Fibroblast of lung (primary cell): Measurements from ENCODE around the gene EEF1AKMT3. TPM values are rescaled to one million over a fixed set of nuclear protein-coding genes. Genes with fewer than 3 reads are reported as not detected.

Source experiments
- DNase-seq, 2 donors: peaks; one replicate each; pipeline versions ENCODE4 v3.0.0 to v3.0.0-alpha.2; 2010; ENCODE audit warnings: low read depth in 2 of 2
- H2AFZ ChIP-seq: 2 replicates; pipeline ENCODE4 v1.5.1; 2012; ENCODE audit warnings: low read length, control low read depth, inconsistent platforms
- H3K27ac ChIP-seq: 2 replicates; pipeline ENCODE4 v1.5.1; 2011; ENCODE audit warnings: low read length, control low read depth; ENCODE audit not compliant: insufficient read depth
- H3K27me3 ChIP-seq: 2 replicates; pipeline ENCODE4 v1.5.1; 2011; ENCODE audit warnings: mild to moderate bottlenecking, low read length; ENCODE audit not compliant: control insufficient read depth, insufficient read depth
- H3K36me3 ChIP-seq: 2 replicates; pipeline ENCODE4 v1.5.1; 2011; ENCODE audit warnings: low read length; ENCODE audit not compliant: control insufficient read depth, insufficient read depth
- H3K4me1 ChIP-seq: 2 replicates; pipeline ENCODE4 v1.5.1; 2011; ENCODE audit warnings: low read length; ENCODE audit not compliant: control insufficient read depth, insufficient read depth; ENCODE audit errors: extremely low read depth
- H3K4me2 ChIP-seq: 2 replicates; pipeline ENCODE4 v1.5.1; 2011; ENCODE audit warnings: low read length, control low read depth; ENCODE audit not compliant: insufficient read depth; ENCODE audit errors: extremely low read depth
- H3K4me3 ChIP-seq, 4 experiments: fragments of 200-600 bp in 1 of 4; sonication (generic) in 1 of 4; replicated peaks in 1 of 4; 2 replicates each; pipeline ENCODE4 v1.5.1; 2011 to 2016; ENCODE audit warnings: low read length in 4 of 4, low read depth in 3 of 4, mild to moderate bottlenecking in 3 of 4, control low read depth in 2 of 4, inconsistent platforms in 1 of 4, mixed read lengths in 1 of 4; ENCODE audit not compliant: insufficient read depth in 1 of 4; ENCODE audit errors: control extremely low read depth in 1 of 4
- H3K79me2 ChIP-seq: 2 replicates; pipeline ENCODE4 v1.5.1; 2012; ENCODE audit warnings: mild to moderate bottlenecking, low read length, inconsistent platforms; ENCODE audit not compliant: control insufficient read depth, insufficient read depth
- H3K9ac ChIP-seq: 2 replicates; pipeline ENCODE4 v1.5.1; 2011; ENCODE audit warnings: mild to moderate bottlenecking, low read length, control low read depth; ENCODE audit not compliant: insufficient read depth
- H3K9me3 ChIP-seq: 2 replicates; pipeline ENCODE4 v1.5.1; 2012; ENCODE audit warnings: low read depth, low read length; ENCODE audit not compliant: control insufficient read depth, insufficient read depth
- H4K20me1 ChIP-seq: 2 replicates; pipeline ENCODE4 v1.5.1; 2011; ENCODE audit warnings: low read length; ENCODE audit not compliant: control insufficient read depth, insufficient read depth; ENCODE audit errors: extremely low read depth
- CTCF ChIP-seq, 2 donors: IDR thresholded peaks in 1 of 2; conservative IDR thresholded peaks in 1 of 2; 1 replicate in 1 of 2; 2 replicates in 1 of 2; pipeline ENCODE4 v1.5.1; 2011 to 2012; ENCODE audit warnings: low read length in 2 of 2, control low read depth in 1 of 2, inconsistent platforms in 1 of 2, low read depth in 1 of 2, mild to moderate bottlenecking in 1 of 2
- EZH2 ChIP-seq: IDR thresholded peaks from 2 replicates; pipeline ENCODE4 v1.5.1; 2012; ENCODE audit warnings: low read length, control low read depth, mild to moderate bottlenecking; ENCODE audit errors: missing control alignments
- polyA plus RNA-seq, 2 donors: library from polyadenylated mRNA; depleted of rRNA in 1 of 2; stranded (reverse) in 1 of 2; unstranded in 1 of 2; fragments of >200 nt; gene quantifications; 2 replicates each; pipeline ENCODE4 v1.2.1, GENCODE V29; 2011 to 2012; ENCODE audit warnings: missing spikeins in 1 of 2
- total RNA-seq: library from RNA; depleted of rRNA; stranded (reverse); fragments of >200 nt; gene quantifications from 2 replicates; pipeline ENCODE4 v1.2.1, GENCODE V29; 2014

EEF1AKMT3 gene
- total and polyA plus RNA-seq, 2 donors (not counting 1 experiment from before 2014, with no cell fraction given), result 8.9 to 11.9 TPM

- H3K36me3 ChIP-seq, result peaks cover 8% of the 10 kb centered on the region
- no peaks in the 10 kb centered on the region for H4K20me1 ChIP-seq
- H3K79me2 ChIP-seq, result no peaks in the 10 kb centered on the region
- TF ChIP-seq CTCF (conservative IDR thresholded peaks at IDR 0.05 in 1 of 2, IDR thresholded peaks at IDR 0.05 in 1 of 2; ENCODE audit: low read depth in 1 of 2, low read length in 2 of 2), result peak in 1 of 2 donors; percentile 7
- no peak for TF ChIP-seq EZH2
- H3K4me3 ChIP-seq, result no peak overlapping the region
- no peak overlapping the region for H2AFZ ChIP-seq
- peaks cover 8% of the 10 kb centered on the region for H3K4me1 ChIP-seq
- no peak for DNase-seq
- H3K9ac ChIP-seq, result no peak overlapping the region
- no peaks in the 10 kb centered on the region for H3K27me3 ChIP-seq
- no peak overlapping the region for H3K27ac ChIP-seq
- H3K4me2 ChIP-seq, result no peak overlapping the region
- no peaks in the 10 kb centered on the region for H3K9me3 ChIP-seq
These were observed 43.0 kb downstream of the EEF1AKMT3 start for GRCh38 chr12:57815177-57816000.

GRCh38 chr12:57816001-57816854, 43.8 kb downstream of the EEF1AKMT3 start:
- Histone ChIP-seq H3K79me2 (no peaks in the 10 kb centered on the region), H3K4me3 (no peak overlapping the region), H3K4me2 (no peak overlapping the region), H2AFZ (no peak overlapping the region), H3K9me3 (no peaks in the 10 kb centered on the region), H3K4me1 (peaks cover 8% of the 10 kb centered on the region), H4K20me1 (no peaks in the 10 kb centered on the region), H3K27me3 (no peaks in the 10 kb centered on the region), H3K9ac (no peak overlapping the region), H3K27ac (no peak overlapping the region), H3K36me3 (peaks cover 11% of the 10 kb centered on the region)
- DNase-seq, result no peak
- TF ChIP-seq EZH2 (no peak), CTCF (conservative IDR thresholded peaks at IDR 0.05 in 1 of 2, IDR thresholded peaks at IDR 0.05 in 1 of 2; ENCODE audit: low read depth in 1 of 2, low read length in 2 of 2) (no peak)

- no peak overlapping the region for H3K9ac ChIP-seq
- no peaks in the 10 kb centered on the region for H3K9me3 ChIP-seq
- TF ChIP-seq EZH2, result no peak
- TF ChIP-seq CTCF (conservative IDR thresholded peaks at IDR 0.05 in 1 of 2, IDR thresholded peaks at IDR 0.05 in 1 of 2; ENCODE audit: low read depth in 1 of 2, low read length in 2 of 2), result no peak
- peaks cover 15% of the 10 kb centered on the region for H3K36me3 ChIP-seq
- no peak overlapping the region for H3K4me2 ChIP-seq
- no peaks in the 10 kb centered on the region for H3K79me2 ChIP-seq
- no peak overlapping the region for H3K4me3 ChIP-seq
- H3K4me1 ChIP-seq, result peaks cover 8% of the 10 kb centered on the region
- H3K27me3 ChIP-seq, result no peaks in the 10 kb centered on the region
- no peaks in the 10 kb centered on the region for H4K20me1 ChIP-seq
- no peak overlapping the region for H2AFZ ChIP-seq
- peak; percentile 39 to 64 for DNase-seq
- no peak overlapping the region for H3K27ac ChIP-seq
These were observed 44.4 kb downstream of the EEF1AKMT3 start for GRCh38 chr12:57816855-57817151.
